ENCODE data around the gene SCRN2. TPM values are rescaled to one million over a fixed set of nuclear protein-coding genes. Genes with fewer than 3 reads are reported as not detected.

Gene SCRN2
- total and polyA plus RNA-seq, 2 of the 13 experiments (the other 11 are each of a cell fraction or from before 2014, with no cell fraction given), result 21.7 to 29.5 TPM

- TF ChIP-seq HBP1 (CRISPR knock-in tag; IDR thresholded peaks at IDR 0.05; ENCODE audit: low read depth) (no peak; the same call in 1 of the 2 replicates), ZNF44 (CRISPR knock-in tag; IDR thresholded peaks at IDR 0.05) (no peak), ZNF264 (CRISPR knock-in tag; IDR thresholded peaks at IDR 0.05) (0 out of 2 replicates have a peak, but pooled peaks have one; percentile 2), GATA4 (IDR thresholded peaks at IDR 0.05; ENCODE audit: borderline replicate concordance, low read depth) (no peak), HMGXB4 (CRISPR knock-in tag; IDR thresholded peaks at IDR 0.05; ENCODE audit: borderline replicate concordance in 1 of 2, low read depth in 1 of 2) (0 out of 4 replicates have a peak, but pooled peaks of 1 of the 2 experiments have one; percentile 31), MAF1 (CRISPR knock-in tag; IDR thresholded peaks at IDR 0.05; ENCODE audit: borderline replicate concordance) (peak; percentile 2; the same call in 1 of the 2 replicates), ZC3H4 (CRISPR knock-in tag; IDR thresholded peaks at IDR 0.05; ENCODE audit: borderline replicate concordance) (no peak), THRA (CRISPR knock-in tag; IDR thresholded peaks at IDR 0.05; ENCODE audit: borderline replicate concordance) (no peak), PLRG1 (conservative IDR thresholded peaks at IDR 0.05) (no peak), CEBPZ (IDR thresholded peaks at IDR 0.05; ENCODE audit: low read length) (no peak), ZNF512B (CRISPR knock-in tag; IDR thresholded peaks at IDR 0.05; ENCODE audit: borderline replicate concordance) (peak; percentile 4; the same call in 1 of the 2 replicates), KDM5B (CRISPR knock-in tag; IDR thresholded peaks at IDR 0.05; ENCODE audit: borderline replicate concordance) (0 out of 2 replicates have a peak, but pooled peaks have one; percentile 4), FOXO4 (CRISPR knock-in tag; conservative IDR thresholded peaks at IDR 0.05) (no peak), ZNF569 (CRISPR knock-in tag; IDR thresholded peaks at IDR 0.05; ENCODE audit: borderline replicate concordance) (no peak; the same call in 1 of the 2 replicates)
Observed at GRCh38 chr17:47841488-47842291, 617 bp upstream of the SCRN2 start (continued).

Measured in HepG2 (cell line).